HG02938 (cell line): Measurements from ENCODE around the gene ZNF618.

Experiments used
- ATAC-seq: cut with Tn5 transposase; IDR thresholded peaks from one replicate; pipeline ENCODE4 v1.9.1; 2021; ENCODE audit warnings: mild to moderate bottlenecking, moderate library complexity; ENCODE audit not compliant: unreplicated experiment

Gene ZNF618

DNA sequence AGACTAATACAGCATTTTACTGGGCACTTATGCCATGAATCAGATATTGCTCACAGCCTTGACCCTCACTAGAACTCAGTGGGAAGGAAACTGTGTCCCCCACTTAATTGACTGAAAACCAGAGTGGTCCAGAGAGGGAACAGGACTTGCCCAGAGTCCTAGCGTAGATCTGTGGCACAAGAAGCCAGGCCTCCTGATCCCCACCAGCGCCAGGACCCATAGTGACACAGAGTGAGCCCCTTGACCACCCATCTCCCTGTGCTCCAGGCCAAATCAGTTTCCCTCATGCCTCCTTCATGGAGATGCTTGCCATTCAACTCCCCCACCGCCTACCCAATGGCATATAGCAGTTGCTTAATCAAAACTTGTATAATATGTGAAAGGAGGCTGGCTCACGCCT lies 214.7 kb downstream of the ZNF618 start:
- ATAC-seq: no peak

DNA sequence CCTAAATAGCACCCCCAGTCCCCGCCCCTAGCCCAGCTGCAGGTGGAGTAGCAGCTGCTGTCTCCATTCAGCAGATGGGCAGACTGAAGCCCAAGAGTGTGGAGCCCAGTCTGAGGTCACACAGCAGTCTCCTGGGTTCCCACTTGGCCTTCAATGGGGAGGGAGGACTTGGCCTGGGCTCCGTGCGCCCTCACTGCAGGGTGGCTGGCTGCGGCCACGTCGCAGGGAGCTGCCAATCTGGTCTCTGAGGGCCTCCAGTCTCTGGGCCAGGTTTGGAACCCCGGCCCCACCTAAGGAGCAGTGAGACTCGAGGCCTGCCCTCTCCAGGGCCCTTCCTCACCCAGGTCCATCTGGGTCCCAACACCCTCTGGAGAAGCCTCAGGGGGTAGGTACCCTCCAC lies 215.6 kb downstream of the ZNF618 start:
- no peak for ATAC-seq

- ATAC-seq: no peak
Observed at GRCh38 chr9:114092336-114092735, 216.2 kb downstream of the ZNF618 start.

DNA sequence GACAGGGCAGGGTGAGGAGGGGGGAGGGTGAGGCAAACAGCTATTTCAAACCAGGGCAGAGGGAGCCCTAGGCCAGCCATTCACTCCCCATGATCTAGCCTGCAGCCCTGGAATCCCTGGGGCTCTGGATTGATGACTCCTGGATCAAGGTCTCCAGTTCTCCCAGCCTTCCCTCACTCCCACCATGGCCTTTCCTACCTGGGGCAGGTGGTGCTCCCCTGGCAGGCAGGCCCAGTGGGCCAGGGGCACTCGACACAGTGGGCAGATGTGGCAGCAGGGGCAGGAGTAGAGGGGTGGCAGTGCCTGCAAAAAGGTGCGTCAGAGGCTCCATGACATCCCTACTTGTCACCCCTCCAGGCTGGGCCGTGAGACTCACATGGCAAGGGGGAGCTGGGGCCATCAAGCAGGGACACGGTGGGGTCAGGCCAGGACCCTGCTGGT lies 216.9 kb downstream of the ZNF618 start:
- no peak for ATAC-seq

DNA sequence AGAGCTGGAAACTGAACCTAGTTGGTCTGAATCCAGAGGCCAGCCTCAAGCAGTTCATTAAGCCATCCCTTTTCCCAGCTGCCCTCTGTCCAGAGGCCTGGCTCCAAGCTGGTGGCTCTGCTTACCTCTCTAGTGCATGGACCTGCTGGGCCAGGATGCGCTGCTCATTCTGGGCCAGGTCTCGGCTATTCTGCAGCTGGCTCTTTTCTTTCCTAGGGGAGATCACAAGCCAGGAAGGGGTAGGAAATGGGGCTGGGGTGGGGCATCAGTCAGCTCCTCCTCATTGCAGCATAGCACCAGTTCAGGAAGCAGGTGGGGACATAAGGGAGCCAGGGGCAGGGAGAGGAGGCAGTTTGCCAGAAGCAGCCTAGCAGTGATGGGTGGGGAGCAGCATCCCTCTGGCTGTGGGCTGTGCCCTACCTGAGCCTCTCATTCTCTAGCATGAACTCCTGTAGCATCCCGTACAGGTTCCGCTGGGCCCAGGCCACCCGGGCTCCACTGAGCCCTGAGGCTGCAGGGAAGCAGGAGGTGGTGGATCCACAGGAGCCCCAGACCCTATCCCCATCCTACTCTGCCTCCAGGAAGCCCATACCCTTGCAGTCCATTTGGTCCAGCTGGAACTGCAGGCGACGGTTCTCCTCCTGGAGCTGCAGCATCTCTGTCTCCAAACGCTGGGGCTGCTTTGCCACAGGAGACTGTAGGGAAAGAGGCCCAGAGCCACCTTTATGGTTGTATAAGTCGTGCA lies 217.8 kb downstream of the ZNF618 start:
- ATAC-seq: no peak

DNA sequence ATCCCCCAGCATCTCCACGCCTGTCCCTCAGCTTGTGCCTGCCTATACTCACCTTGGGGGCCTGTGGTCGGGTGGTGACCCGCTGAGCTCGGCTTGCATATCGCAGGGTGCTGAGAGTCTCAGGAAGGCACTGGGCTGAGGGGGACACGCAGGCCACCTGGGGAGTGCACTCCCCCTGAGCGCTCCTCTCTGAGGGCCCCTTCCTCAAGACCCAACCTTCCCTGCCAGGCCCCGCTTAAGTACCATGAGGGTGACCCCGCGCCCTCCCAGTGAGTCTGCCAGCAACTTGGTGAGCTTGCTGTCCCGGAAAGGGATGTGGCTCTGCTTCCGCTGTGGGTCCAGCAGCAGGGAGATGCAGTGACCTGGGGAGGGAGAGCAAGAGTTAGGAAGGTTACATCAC lies 218.9 kb downstream of the ZNF618 start:
- ATAC-seq: no peak

DNA sequence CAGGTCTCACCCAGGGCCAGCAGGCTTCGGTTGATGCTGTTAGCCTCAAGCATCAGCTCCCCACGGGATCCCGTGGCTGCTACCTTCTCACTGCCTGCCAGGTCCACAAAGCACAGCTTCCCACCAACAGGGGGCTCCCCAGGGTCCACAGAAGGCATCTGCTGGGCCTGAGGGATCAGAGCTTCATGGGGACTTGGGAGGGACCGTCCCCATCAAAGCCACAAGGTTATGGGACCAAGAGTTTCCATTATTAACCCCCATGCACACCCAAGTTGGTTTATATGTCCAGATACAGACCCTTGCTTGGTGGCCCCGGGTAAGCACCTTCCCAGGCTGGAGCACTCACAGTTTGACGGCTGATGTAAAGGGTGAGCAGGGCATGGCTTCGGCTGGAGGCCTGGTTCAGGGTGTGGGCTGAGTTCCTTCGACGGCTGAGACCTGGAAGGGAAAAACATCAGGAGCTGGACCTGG lies 220.0 kb downstream of the ZNF618 start:
- ATAC-seq: no peak

- ATAC-seq: no peak
Observed at GRCh38 chr9:114096866-114097612, 220.9 kb downstream of the ZNF618 start.

GRCh38 chr9:114097613-114098020 lies 221.5 kb downstream of the ZNF618 start:
- ATAC-seq: no peak

- no peak for ATAC-seq
Observed at GRCh38 chr9:114098021-114098935, 222.2 kb downstream of the ZNF618 start.

GRCh38 chr9:114098936-114099668 lies 223.0 kb downstream of the ZNF618 start, which contains the start of gene KIF12:
TSS of gene KIF12 (minus strand) at chr9:114099292. CDS start at chr9:114099276, 16 bp downstream.
- no peak for ATAC-seq

DNA sequence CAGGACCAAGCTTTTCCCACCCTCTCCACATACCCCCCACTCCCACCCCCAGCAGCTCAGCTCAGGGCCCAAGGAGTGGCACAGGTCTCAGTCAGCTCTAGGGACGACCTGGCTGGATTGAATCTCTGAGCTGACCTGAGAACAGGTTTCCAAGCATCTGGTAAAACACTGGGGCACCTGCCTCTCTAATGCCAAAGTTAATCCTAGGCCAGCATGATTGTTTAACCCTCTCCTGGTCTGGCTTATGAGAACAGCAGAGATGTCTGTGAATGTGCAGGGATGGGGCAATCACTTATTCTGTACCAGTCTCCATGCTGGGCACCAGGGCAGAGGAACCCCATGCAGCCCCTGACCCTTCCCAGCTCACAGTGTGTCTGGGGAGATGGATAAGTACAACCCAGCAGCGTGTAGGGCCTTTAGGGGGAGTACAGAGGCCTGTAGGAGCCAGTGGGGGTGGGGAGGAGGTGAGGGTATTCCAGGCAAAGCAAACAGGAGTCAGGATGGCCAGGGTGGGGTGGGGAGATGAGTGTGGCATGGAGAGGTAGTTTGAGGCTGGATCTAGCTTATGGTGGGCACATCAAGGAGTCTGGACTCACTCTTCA lies 223.7 kb downstream of the ZNF618 start:
- no peak for ATAC-seq

DNA sequence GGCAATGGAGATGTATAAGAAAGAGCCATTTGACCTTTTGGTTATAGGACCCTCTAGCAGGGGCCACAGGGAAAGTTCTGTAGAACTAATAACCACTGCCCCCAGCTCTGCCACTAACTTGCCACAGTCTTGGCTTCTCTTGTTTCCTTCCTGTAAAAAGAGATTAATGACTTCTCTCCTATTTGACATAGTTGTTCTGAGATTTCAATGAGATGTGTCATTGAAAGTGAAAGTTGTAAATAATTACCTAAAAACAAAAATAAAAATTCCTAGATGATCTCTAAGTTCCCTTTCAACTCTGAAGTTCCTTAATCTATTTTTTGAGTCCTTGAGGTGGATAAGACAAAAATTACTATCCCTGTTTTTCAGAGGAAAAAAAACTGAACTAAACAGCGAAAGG lies 224.4 kb downstream of the ZNF618 start:
- ATAC-seq: no peak

DNA sequence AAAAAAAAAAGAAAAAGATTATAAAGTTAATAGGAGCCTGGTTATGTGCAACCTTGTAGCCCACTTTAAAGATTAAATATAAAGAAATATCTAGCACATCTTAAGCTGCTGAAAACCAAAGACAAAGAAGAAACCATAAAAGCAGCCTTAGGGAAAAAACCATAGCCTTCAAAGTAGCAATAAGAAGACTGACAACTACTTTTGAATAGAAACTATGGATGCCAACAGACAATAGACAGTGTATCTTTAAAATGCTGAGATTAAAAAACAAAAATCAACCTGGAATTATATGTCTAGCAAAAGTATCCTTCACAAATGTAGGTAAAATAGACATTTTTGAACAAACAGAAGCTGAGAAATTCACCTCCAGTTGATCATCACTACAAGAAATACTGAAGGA lies 226.4 kb downstream of the ZNF618 start:
- no peak for ATAC-seq

GRCh38 chr9:114105236-114105635 lies 229.1 kb downstream of the ZNF618 start:
- ATAC-seq: no peak
